ENCODE measurements around the gene FCSK.

GRCh38 chr16:70512456-70512855 lies 58.1 kb downstream of the FCSK start:
- TF ChIP-seq YY2 (tag by site-specific recombination; IDR thresholded peaks at IDR 0.05) (no peak), KLF10 (tag by site-specific recombination; IDR thresholded peaks at IDR 0.05) (no peak), ZNF701 (tag by site-specific recombination; IDR thresholded peaks at IDR 0.05) (no peak), ZNF501 (tag by site-specific recombination; IDR thresholded peaks at IDR 0.05) (no peak)
- TF ChIP-seq, protein P1, sequence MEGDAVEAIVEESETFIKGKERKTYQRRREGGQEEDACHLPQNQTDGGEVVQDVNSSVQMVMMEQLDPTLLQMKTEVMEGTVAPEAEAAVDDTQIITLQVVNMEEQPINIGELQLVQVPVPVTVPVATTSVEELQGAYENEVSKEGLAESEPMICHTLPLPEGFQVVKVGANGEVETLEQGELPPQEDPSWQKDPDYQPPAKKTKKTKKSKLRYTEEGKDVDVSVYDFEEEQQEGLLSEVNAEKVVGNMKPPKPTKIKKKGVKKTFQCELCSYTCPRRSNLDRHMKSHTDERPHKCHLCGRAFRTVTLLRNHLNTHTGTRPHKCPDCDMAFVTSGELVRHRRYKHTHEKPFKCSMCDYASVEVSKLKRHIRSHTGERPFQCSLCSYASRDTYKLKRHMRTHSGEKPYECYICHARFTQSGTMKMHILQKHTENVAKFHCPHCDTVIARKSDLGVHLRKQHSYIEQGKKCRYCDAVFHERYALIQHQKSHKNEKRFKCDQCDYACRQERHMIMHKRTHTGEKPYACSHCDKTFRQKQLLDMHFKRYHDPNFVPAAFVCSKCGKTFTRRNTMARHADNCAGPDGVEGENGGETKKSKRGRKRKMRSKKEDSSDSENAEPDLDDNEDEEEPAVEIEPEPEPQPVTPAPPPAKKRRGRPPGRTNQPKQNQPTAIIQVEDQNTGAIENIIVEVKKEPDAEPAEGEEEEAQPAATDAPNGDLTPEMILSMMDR (tag by site-specific recombination; IDR thresholded peaks at IDR 0.05) = no peak
- TF ChIP-seq, protein P2, sequence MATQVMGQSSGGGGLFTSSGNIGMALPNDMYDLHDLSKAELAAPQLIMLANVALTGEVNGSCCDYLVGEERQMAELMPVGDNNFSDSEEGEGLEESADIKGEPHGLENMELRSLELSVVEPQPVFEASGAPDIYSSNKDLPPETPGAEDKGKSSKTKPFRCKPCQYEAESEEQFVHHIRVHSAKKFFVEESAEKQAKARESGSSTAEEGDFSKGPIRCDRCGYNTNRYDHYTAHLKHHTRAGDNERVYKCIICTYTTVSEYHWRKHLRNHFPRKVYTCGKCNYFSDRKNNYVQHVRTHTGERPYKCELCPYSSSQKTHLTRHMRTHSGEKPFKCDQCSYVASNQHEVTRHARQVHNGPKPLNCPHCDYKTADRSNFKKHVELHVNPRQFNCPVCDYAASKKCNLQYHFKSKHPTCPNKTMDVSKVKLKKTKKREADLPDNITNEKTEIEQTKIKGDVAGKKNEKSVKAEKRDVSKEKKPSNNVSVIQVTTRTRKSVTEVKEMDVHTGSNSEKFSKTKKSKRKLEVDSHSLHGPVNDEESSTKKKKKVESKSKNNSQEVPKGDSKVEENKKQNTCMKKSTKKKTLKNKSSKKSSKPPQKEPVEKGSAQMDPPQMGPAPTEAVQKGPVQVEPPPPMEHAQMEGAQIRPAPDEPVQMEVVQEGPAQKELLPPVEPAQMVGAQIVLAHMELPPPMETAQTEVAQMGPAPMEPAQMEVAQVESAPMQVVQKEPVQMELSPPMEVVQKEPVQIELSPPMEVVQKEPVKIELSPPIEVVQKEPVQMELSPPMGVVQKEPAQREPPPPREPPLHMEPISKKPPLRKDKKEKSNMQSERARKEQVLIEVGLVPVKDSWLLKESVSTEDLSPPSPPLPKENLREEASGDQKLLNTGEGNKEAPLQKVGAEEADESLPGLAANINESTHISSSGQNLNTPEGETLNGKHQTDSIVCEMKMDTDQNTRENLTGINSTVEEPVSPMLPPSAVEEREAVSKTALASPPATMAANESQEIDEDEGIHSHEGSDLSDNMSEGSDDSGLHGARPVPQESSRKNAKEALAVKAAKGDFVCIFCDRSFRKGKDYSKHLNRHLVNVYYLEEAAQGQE (tag by site-specific recombination; IDR thresholded peaks at IDR 0.05) = no peak

Data from HEK293 (cell line).